Body of pancreas (tissue), 4 donors: ENCODE results near the gene SGCD.

Experiments
- CTCF ChIP-seq, 7 experiments: fragments of 450-650 bp in 4 of 7; fragments of 200-600 bp in 3 of 7; sonication (generic) in 3 of 7; IDR thresholded peaks; one replicate each; pipeline ENCODE4 v1.5.1; 2016 to 2019; ENCODE audit warnings: antibody characterized with exemption in 7 of 7
- POLR2A ChIP-seq, 3 donors: fragments of 450-650 bp; IDR thresholded peaks; one replicate each; pipeline ENCODE4 v1.6.1; 2016; ENCODE audit warnings: antibody characterized with exemption in 3 of 3, mild to moderate bottlenecking in 2 of 3

- TF ChIP-seq POLR2A (IDR thresholded peaks at IDR 0.05) (no peak), CTCF (IDR thresholded peaks at IDR 0.05) (no peak)
These were observed 53.9 kb downstream of the SGCD start for GRCh38 chr5:156380848-156381247.
